DND-41 (cell line): ENCODE results near the gene DRAM2.

ENCODE experiments used
- ATAC-seq: fragments of 200-7000 bp; cut with Tn5 transposase; 3 replicates; pipeline ENCODE4 v1.9.1; 2021; ENCODE audit warnings: low read depth; ENCODE audit not compliant: insufficient read depth
- DNase-seq: peaks from one replicate; pipeline ENCODE4 v3.0.0-alpha.2; 2020
- H2AFZ ChIP-seq: 2 replicates; pipeline ENCODE4 v1.6.0; 2012; ENCODE audit warnings: low read depth, low read length
- H3K27ac ChIP-seq: 2 replicates; pipeline ENCODE4 v1.5.1; 2012; ENCODE audit warnings: low read length, inconsistent platforms
- H3K27me3 ChIP-seq: fragments of 200-600 bp; sonication (generic); 2 replicates; pipeline ENCODE4 v1.6.0; 2012; ENCODE audit warnings: low read length, mild to moderate bottlenecking, inconsistent platforms; ENCODE audit not compliant: insufficient read depth, poor library complexity
- H3K36me3 ChIP-seq: 2 replicates; pipeline ENCODE4 v1.5.1; 2012; ENCODE audit warnings: low read length, inconsistent platforms; ENCODE audit not compliant: insufficient read depth
- H3K4me1 ChIP-seq: 2 replicates; pipeline ENCODE4 v1.5.1; 2012; ENCODE audit warnings: mild to moderate bottlenecking, low read length; ENCODE audit not compliant: insufficient read depth
- H3K4me2 ChIP-seq: 2 replicates; pipeline ENCODE4 v1.6.0; 2012; ENCODE audit warnings: mild to moderate bottlenecking, moderate library complexity, low read length, inconsistent platforms; ENCODE audit not compliant: insufficient read depth
- H3K4me3 ChIP-seq, 2 experiments: fragments of 200-600 bp in 1 of 2; shearing (Covaris generic) in 1 of 2; 2 replicates each; pipeline ENCODE4 v1.5.1; 2012 to 2016; ENCODE audit warnings: inconsistent platforms in 2 of 2, low read length in 2 of 2, mild to moderate bottlenecking in 2 of 2, low read depth in 1 of 2, moderate library complexity in 1 of 2
- H3K79me2 ChIP-seq: 2 replicates; pipeline ENCODE4 v1.6.0; 2012; ENCODE audit warnings: low read length, inconsistent platforms; ENCODE audit not compliant: insufficient read depth
- H3K9ac ChIP-seq: 2 replicates; pipeline ENCODE4 v1.6.0; 2012; ENCODE audit warnings: low read depth, mild to moderate bottlenecking, inconsistent platforms, low read length, moderate library complexity
- H3K9me3 ChIP-seq: 2 replicates; pipeline ENCODE4 v1.5.1; 2012; ENCODE audit warnings: low read length, moderate library complexity, mild to moderate bottlenecking, inconsistent platforms; ENCODE audit not compliant: insufficient read depth, severe bottlenecking
- H4K20me1 ChIP-seq: 2 replicates; pipeline ENCODE4 v1.6.0; 2012; ENCODE audit warnings: low read length; ENCODE audit not compliant: insufficient read depth
- CTCF ChIP-seq: IDR thresholded peaks from 2 replicates; pipeline ENCODE4 v1.5.1; 2012; ENCODE audit warnings: borderline replicate concordance, low read length, moderate library complexity, mild to moderate bottlenecking; ENCODE audit not compliant: poor library complexity, severe bottlenecking; ENCODE audit errors: extremely low read depth
- EZH2 ChIP-seq: IDR thresholded peaks from 3 replicates; pipeline ENCODE4 v1.6.1; 2012; ENCODE audit warnings: borderline replicate concordance, low read depth, mild to moderate bottlenecking, moderate library complexity, low read length, inconsistent platforms; ENCODE audit not compliant: severe bottlenecking

The DRAM2 gene

GRCh38 chr1:111139956-111140679, at the start of gene DRAM2, which contains the start of gene CEPT1:
TSS of gene DRAM2 (minus strand) at chr1:111140093. CDS start at chr1:111131554, 8,539 bp downstream.
TSS of gene CEPT1 (plus strand) at chr1:111140223. CDS start at chr1:111147715, 7,492 bp downstream.
- Histone ChIP-seq H3K27ac (peak within 1 kb of the TSS; percentile 90), H3K9me3 (no peaks in the 10 kb centered on the region), H3K27me3 (no peaks in the 10 kb centered on the region), H3K4me2 (peak within 1 kb of the TSS; percentile 88), H3K36me3 (peaks cover 25% of the 10 kb centered on the region), H3K79me2 (peaks cover 79% of the 10 kb centered on the region), H3K4me1 (peaks cover 53% of the 10 kb centered on the region), H2AFZ (peak within 1 kb of the TSS; percentile 86), H3K4me3 (peak within 1 kb of the TSS; percentile 89 to 90), H3K9ac (peak within 1 kb of the TSS; percentile 67), H4K20me1 (peaks cover 16% of the 10 kb centered on the region; the same call in 1 of the 2 replicates)
- no peak for TF ChIP-seq EZH2
- TF ChIP-seq CTCF, result no peak
- DNase-seq, result peak; percentile 95
- ATAC-seq, result peak; percentile 53

GRCh38 chr1:111184663-111185062, 44.8 kb upstream of the DRAM2 start:
- Histone ChIP-seq H2AFZ (no peak overlapping the region), H3K9me3 (no peaks in the 10 kb centered on the region), H3K4me1 (no peaks in the 10 kb centered on the region), H3K9ac (no peak overlapping the region), H3K4me2 (no peak overlapping the region), H4K20me1 (no peaks in the 10 kb centered on the region), H3K4me3 (no peak overlapping the region), H3K79me2 (0 out of 2 replicates have a peak, but pooled peaks cover 3% of the 10 kb centered on the region), H3K27me3 (no peaks in the 10 kb centered on the region), H3K27ac (no peak overlapping the region), H3K36me3 (peaks cover 85% of the 10 kb centered on the region)
- TF ChIP-seq CTCF (no peak), EZH2 (no peak)
- no peak for ATAC-seq
- no peak for DNase-seq

GRCh38 chr1:111183308-111184069, 43.6 kb upstream of the DRAM2 start:
- Histone ChIP-seq H4K20me1 (no peaks in the 10 kb centered on the region), H3K4me1 (no peaks in the 10 kb centered on the region), H3K4me2 (no peak overlapping the region), H3K27ac (no peak overlapping the region), H2AFZ (no peak overlapping the region), H3K79me2 (no peaks in the 10 kb centered on the region), H3K9me3 (no peaks in the 10 kb centered on the region), H3K4me3 (no peak overlapping the region), H3K27me3 (no peaks in the 10 kb centered on the region), H3K36me3 (peaks cover 83% of the 10 kb centered on the region), H3K9ac (no peak overlapping the region)
- DNase-seq, result no peak
- peak; percentile 23; the same call in 1 of the 3 replicates for ATAC-seq
- TF ChIP-seq EZH2 (no peak), CTCF (no peak)
